Measurements from ENCODE around the gene GORASP1. TPM values are rescaled to one million over a fixed set of nuclear protein-coding genes. Genes with fewer than 3 reads are reported as not detected.

GORASP1 gene
- total RNA-seq, 4 donors from 2014 or later, result 34.3 to 81.9 (median 38.5) TPM

- in situ Hi-C loops (cut with MboI; ENCODE audit: low sequenced_read_pairs in 4 of 4), result no loop called here
Observed at GRCh38 chr3:39106851-39107387, 508 bp downstream of the GORASP1 start.

GRCh38 chr3:39106281-39106811 is 1.1 kb downstream of the GORASP1 start:
- H3K27ac ChIP-seq, result peak overlapping the region; percentile 89 to 99 (median 94)
- H3K4me1 ChIP-seq, result peaks cover 37 to 40% of the 10 kb centered on the region in 2 donors
- DNase-seq (no peak), ATAC-seq (no peak)
- H3K36me3 ChIP-seq, result no peaks in the 10 kb centered on the region
- intact Hi-C loops (cut with DNase I; ENCODE audit: low total_unique reads), result loop anchor here (2.0 to 5.0 kb wide), 3 partner anchors 56 to 276 kb away; partner anchors contain the start of genes SCN11A, SLC25A38 and XIRP1
- no peaks in the 10 kb centered on the region for H3K27me3 ChIP-seq
- in situ Hi-C loops (cut with MboI; ENCODE audit: low sequenced_read_pairs in 4 of 4), result no loop called here
- H3K9me3 ChIP-seq, result no peaks in the 10 kb centered on the region
- H3K4me3 ChIP-seq, result peak overlapping the region; percentile 71 to 95 (median 84)
- TF ChIP-seq CTCF (IDR thresholded peaks at IDR 0.05 in 4 of 5, conservative IDR thresholded peaks at IDR 0.05 in 1 of 5), result no peak
- no peak for TF ChIP-seq POLR2A (IDR thresholded peaks at IDR 0.05)

More at GRCh38 chr3:39106851-39107387, 508 bp downstream of the GORASP1 start:
- peaks cover 37 to 40% of the 10 kb centered on the region in 2 donors for H3K4me1 ChIP-seq
- TF ChIP-seq CTCF (IDR thresholded peaks at IDR 0.05 in 4 of 5, conservative IDR thresholded peaks at IDR 0.05 in 1 of 5), result no peak
- no peak for TF ChIP-seq POLR2A (IDR thresholded peaks at IDR 0.05)
- ATAC-seq (peak; percentile 78), DNase-seq (peak; percentile 28 to 48)
- no peaks in the 10 kb centered on the region for H3K27me3 ChIP-seq
- H3K4me3 ChIP-seq, result peak overlapping the region; percentile 71 to 95 (median 84)
- H3K36me3 ChIP-seq, result no peaks in the 10 kb centered on the region
- intact Hi-C loops (cut with DNase I; ENCODE audit: low total_unique reads), result loop anchor here (2.0 to 5.0 kb wide), 3 partner anchors 56 to 275 kb away; partner anchors contain the start of genes SCN11A, SLC25A38 and XIRP1
- H3K9me3 ChIP-seq, result no peaks in the 10 kb centered on the region
- H3K27ac ChIP-seq, result peak overlapping the region; percentile 89 to 99 (median 94)

- intact Hi-C loops (cut with DNase I; ENCODE audit: low total_unique reads), result loop anchor here (2.0 to 5.0 kb wide), 3 partner anchors 55 to 277 kb away; partner anchors contain the start of genes SCN11A, SLC25A38 and XIRP1
- DNase-seq (no peak), ATAC-seq (no peak)
- H3K9me3 ChIP-seq, result no peaks in the 10 kb centered on the region
- H3K4me1 ChIP-seq, result peaks cover 37 to 40% of the 10 kb centered on the region in 2 donors
- peak overlapping the region; percentile 89 to 99 (median 94) for H3K27ac ChIP-seq
- H3K27me3 ChIP-seq, result no peaks in the 10 kb centered on the region
- in situ Hi-C loops (cut with MboI; ENCODE audit: low sequenced_read_pairs in 4 of 4), result no loop called here
- no peak for TF ChIP-seq CTCF (IDR thresholded peaks at IDR 0.05 in 4 of 5, conservative IDR thresholded peaks at IDR 0.05 in 1 of 5)
- TF ChIP-seq POLR2A (IDR thresholded peaks at IDR 0.05), result no peak
- no peaks in the 10 kb centered on the region for H3K36me3 ChIP-seq
- peak overlapping the region in 2 of 4 donors; percentile 71 to 91 for H3K4me3 ChIP-seq
Observed at GRCh38 chr3:39105687-39106063, 1.8 kb downstream of the GORASP1 start.

- H3K9me3 ChIP-seq, result no peaks in the 10 kb centered on the region
- in situ Hi-C loops (cut with MboI; ENCODE audit: low sequenced_read_pairs in 4 of 4) (no loop called here), intact Hi-C loops (cut with DNase I; ENCODE audit: low total_unique reads) (loop anchor here (5.0 kb wide), 2 partner anchors 87 to 277 kb away; partner anchors contain the start of genes SLC25A38 and XIRP1)
- peaks cover 0 to 4% of the 10 kb centered on the region in 2 donors for H3K36me3 ChIP-seq
- ATAC-seq, result no peak
- TF ChIP-seq POLR2A (IDR thresholded peaks at IDR 0.05) (no peak), CTCF (IDR thresholded peaks at IDR 0.05 in 4 of 5, conservative IDR thresholded peaks at IDR 0.05 in 1 of 5) (no peak)
- peak overlapping the region in 2 of 4 donors; percentile 71 to 91 for H3K4me3 ChIP-seq
- H3K4me1 ChIP-seq, result peaks cover 37 to 40% of the 10 kb centered on the region in 2 donors
- no peak for DNase-seq
- H3K27ac ChIP-seq, result peak overlapping the region; percentile 89 to 99 (median 94)
- H3K27me3 ChIP-seq, result no peaks in the 10 kb centered on the region
Observed at GRCh38 chr3:39104961-39105686, 2.3 kb downstream of the GORASP1 start.

Data from gastrocnemius medialis (tissue), 4 donors.